ENCODE results near the gene GPR171.

Gene GPR171

DNA sequence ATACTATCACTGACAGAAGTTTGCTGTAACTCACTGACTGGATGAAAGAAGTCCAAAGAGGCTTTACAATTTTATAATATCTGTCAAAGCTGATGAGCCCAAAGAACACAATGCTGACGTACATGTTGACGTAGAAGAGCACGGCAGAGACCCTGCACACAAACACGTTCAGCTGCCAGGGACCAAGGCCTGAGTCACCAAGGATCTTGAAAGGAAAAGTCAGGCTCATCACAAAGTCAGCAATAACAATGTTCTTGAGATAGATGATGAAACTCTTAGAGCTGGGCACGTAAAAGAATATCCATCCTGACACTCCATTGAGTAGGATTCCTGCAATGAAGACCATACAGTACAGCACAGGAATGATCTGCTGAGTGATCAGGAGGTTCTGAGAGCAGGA is 10.9 kb upstream of the GPR171 start:
- no peak for DNase-seq (ENCODE audit: low read depth)

DNA sequence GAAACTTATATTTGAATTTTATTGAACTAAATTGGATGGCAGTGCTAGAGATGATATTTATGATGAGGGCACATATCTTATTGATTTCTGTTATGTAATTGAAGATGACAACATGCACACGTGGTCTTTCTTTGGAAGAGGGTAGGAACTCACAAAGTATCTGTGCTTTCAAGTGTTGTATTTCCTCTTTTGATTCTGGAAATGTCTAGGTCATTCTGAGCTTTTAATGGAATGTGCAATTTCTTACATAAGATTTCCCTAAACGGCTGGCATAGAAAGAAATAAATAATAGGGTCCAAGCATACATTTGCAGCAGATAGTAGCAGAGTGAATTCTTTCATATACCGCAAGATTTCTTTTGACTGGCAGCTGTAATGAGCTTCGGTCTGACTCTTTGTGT is 10.1 kb upstream of the GPR171 start:
- DNase-seq (ENCODE audit: low read depth): no peak

GRCh38 chr3:151210676-151211381 is 7.8 kb upstream of the GPR171 start:
- DNase-seq (ENCODE audit: low read depth): no peak

- DNase-seq (ENCODE audit: low read depth): no peak
These were observed 6.6 kb upstream of the GPR171 start for GRCh38 chr3:151209654-151210053.

DNA sequence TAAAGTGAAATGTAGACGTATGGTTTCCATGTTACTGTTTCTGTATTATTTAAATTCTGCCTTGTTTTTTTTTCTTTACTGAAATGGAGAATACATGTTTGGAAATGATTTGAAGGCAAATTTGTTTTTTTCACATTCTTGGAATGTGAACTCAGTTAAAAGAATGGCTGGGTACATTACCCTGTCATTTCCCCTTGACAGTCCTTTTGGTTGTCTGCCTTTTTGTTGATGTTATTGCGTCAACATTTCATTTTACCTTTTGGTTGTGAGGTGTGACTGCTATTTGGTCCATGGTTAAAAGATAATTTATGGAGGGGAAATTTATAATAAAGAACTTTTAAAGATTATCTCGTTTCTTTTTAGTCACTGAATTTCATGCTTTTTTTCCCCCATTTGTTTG is 3.2 kb upstream of the GPR171 start:
- DNase-seq (ENCODE audit: low read depth): no peak

DNA sequence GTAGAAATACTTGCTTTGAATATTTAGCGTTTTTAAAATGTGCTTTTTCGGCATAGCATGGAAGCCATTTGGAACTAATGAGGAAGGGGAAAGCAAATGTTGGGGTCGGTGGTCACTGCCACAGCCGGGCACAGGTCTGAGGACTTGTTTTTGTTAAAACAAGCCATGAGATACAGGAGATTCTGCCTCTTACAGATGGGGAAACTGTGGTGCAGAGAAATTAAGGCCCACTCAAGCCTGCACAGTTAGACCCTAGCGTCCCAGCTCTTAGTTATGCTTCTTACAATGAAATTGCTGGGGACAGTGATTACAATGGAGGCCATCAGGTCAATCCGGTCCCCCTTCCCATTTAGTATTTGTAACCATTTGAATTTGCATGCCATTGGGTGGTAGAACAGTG is 2.5 kb upstream of the GPR171 start:
- no peak for DNase-seq (ENCODE audit: low read depth)

- DNase-seq (ENCODE audit: low read depth): no peak
These were observed 1.8 kb upstream of the GPR171 start for GRCh38 chr3:151204530-151205402.

GRCh38 chr3:151201051-151201730 is 1.8 kb downstream of the GPR171 start:
- no peak for DNase-seq (ENCODE audit: low read depth)

- no peak for DNase-seq (ENCODE audit: low read depth)
These were observed 2.4 kb downstream of the GPR171 start for GRCh38 chr3:151200586-151200985.

- no peak for DNase-seq (ENCODE audit: low read depth)
These were observed 3.2 kb downstream of the GPR171 start for GRCh38 chr3:151199554-151200438.

GRCh38 chr3:151198849-151199248 is 4.2 kb downstream of the GPR171 start:
- no peak for DNase-seq (ENCODE audit: low read depth)

- DNase-seq (ENCODE audit: low read depth): peak; percentile 29
These were observed 4.8 kb downstream of the GPR171 start for GRCh38 chr3:151197981-151198767.

DNA sequence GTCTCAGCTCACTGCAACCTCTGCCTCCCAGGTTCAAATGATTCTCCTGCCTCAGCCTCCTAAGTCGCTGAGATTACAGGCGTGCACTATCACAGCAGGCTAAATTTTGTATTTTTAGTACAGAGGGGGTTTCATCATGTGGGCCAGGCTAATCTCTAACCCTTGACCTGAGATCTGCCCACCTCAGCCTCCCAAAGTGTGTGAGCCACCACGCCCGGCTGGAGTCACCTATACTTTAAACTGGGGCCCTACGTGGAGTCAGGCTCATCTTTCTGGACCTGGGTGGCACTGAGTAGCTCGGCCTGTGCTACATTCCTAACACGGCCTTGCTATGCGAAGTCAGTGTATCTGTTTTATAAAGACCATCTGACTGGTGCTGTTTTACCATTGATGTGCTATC is 5.8 kb downstream of the GPR171 start:
- DNase-seq (ENCODE audit: low read depth): no peak

DNA sequence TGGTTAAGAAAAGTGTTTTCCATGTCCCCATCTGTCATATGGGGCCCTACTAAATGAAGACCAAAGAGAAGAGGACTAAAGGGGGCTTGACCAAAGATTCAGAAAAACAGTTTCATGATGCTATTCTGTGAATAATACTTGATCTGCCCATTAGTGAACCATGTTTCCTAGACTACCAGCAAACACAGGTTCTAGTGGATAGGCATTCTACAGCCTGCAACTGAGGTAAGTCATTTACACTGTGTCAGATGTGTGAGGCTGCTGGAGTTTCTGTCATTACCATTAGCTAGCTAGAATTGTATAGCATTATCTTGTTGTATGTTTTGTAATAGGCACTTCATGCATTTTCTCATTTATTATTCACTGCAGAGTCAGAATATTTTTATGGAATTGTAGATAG is 6.6 kb downstream of the GPR171 start:
- no peak for DNase-seq (ENCODE audit: low read depth)

DNA sequence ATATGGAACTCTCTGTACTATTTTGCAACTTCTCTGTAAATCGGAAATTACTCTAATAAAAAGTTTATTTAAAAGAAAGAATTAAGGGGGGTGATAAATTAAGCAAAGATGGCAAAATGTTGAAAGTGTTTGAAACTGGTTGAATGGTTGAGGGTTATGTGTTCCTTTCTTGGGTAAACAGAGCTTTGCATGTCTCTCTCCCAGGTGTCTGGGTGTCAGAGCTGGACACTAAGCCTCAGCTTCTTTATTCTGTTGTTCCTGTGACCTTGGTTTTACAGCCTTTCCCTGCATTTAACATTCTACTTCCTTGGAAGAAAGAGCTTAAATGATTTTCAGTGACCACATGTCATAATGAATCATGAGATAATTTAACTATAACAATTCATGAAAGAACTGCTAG is 7.2 kb downstream of the GPR171 start:
- DNase-seq (ENCODE audit: low read depth): no peak

- DNase-seq (ENCODE audit: low read depth): no peak
These were observed 10.5 kb downstream of the GPR171 start for GRCh38 chr3:151192545-151192944.

DNA sequence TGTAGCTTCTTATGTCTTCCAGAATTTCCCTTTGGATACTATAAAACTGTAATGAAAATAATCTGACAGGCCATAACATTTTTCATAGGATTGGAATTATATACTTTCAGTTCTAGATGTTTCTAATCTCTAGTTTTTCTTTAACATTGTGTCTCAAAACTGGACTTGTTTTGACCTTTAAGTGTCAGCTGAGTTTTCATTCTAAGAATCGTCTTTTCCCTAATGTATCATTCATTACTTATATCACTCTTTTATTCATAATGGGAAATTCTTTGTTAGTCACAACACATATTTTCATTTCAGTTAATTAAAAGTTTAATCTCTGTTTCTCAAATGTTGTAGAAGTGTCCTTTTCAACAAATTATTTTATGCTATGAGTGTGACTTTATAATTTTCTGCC is 11.9 kb downstream of the GPR171 start:
- no peak for DNase-seq (ENCODE audit: low read depth)

GRCh38 chr3:151183265-151183671 is 19.7 kb downstream of the GPR171 start:
- no peak for DNase-seq (ENCODE audit: low read depth)

- DNase-seq (ENCODE audit: low read depth): no peak
These were observed 20.5 kb downstream of the GPR171 start for GRCh38 chr3:151182349-151183079.

DNA sequence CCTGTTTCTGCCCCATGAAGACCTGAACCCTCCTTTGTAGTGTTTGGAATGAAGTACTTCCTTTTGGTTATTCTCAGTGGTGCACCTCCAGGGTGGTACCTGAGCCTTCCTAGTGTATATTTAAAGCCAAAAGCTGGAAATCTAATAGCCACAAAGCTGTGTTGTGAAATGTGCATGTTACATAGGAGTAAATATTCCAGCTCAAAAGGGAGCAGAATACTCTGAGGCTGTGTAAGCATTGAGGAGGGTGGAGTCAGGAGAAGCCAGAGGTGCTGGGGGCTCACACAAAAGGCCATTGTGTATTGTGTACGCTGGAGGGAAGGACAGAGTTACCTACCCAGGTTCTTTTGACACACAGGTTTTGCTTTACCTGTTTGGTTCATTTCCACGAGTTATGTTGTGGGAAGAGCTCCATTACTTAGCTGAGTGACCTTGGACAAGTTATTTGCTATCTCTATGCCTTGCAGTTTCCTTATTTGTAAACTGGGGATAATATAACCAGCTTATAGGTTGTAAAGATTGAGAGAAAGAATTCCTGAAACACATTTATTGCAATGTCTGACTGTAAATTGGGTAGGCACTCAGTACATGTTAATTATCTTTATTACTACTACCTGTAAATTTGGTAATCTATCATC is 24.7 kb downstream of the GPR171 start:
- no peak for DNase-seq (ENCODE audit: low read depth)
